ENCODE results near the gene UBA7.

DNA sequence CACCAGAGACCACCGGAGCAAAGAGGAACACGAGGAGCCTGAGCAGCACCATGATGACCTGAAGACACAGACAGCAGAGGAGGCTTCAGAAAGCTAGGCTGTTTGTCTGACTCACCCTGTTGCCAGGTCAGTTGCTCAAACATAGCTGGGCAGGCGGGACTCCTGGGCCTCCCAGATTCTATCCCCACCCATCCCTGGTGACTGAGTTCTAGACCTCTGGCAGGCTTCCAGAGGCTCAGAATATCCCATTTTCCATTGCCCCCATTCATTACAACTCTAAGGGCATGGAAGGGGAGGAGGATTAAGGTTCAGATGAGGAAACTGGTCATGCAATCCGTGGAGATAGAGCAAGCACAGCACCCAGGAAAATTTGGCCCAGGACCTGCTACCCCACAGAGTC is 14.0 kb downstream of the UBA7 start, which contains the start of gene CDHR4:
- TF ChIP-seq TAF1 (IDR thresholded peaks at IDR 0.05; ENCODE audit: borderline replicate concordance, low read depth, low read length) (no peak), POLR2AphosphoS5 (IDR thresholded peaks at IDR 0.05; ENCODE audit: low read depth, low read length) (no peak)

Measured in GM12892 (cell line).